Neuronal stem cell (in vitro differentiated cells): ENCODE results near the gene HPSE2.

ENCODE experiments used
- DNase-seq: peaks from one replicate; pipeline ENCODE4 v3.0.0-alpha.2; 2013; ENCODE audit warnings: low spot score
- H2AFZ ChIP-seq: one replicate; pipeline ENCODE4 v1.6.1; 2013; ENCODE audit warnings: mild to moderate bottlenecking, low read length, inconsistent platforms
- H2AK5ac ChIP-seq: 2 replicates; pipeline ENCODE4 v1.6.1; 2013; ENCODE audit warnings: low read depth, mild to moderate bottlenecking, inconsistent platforms, low read length, moderate library complexity, mixed read lengths
- H2BK120ac ChIP-seq: 2 replicates; pipeline ENCODE4 v1.6.1; 2013; ENCODE audit warnings: low read depth, mild to moderate bottlenecking, inconsistent platforms, low read length, moderate library complexity, mixed read lengths
- H2BK12ac ChIP-seq: one replicate; pipeline ENCODE4 v1.6.1; 2013; ENCODE audit warnings: low read length, inconsistent platforms
- H2BK15ac ChIP-seq: 2 replicates; pipeline ENCODE4 v1.6.1; 2013; ENCODE audit warnings: mild to moderate bottlenecking, low read length, inconsistent platforms, mixed read lengths
- H2BK5ac ChIP-seq: one replicate; pipeline ENCODE4 v1.6.1; 2013; ENCODE audit warnings: inconsistent platforms, mild to moderate bottlenecking, low read length, moderate library complexity
- H3K14ac ChIP-seq: one replicate; pipeline ENCODE4 v1.6.1; 2013; ENCODE audit warnings: low read length, inconsistent platforms
- H3K18ac ChIP-seq: 2 replicates; pipeline ENCODE4 v1.6.1; 2013; ENCODE audit warnings: low read length, inconsistent platforms
- H3K23ac ChIP-seq: 2 replicates; pipeline ENCODE4 v1.6.1; 2013; ENCODE audit warnings: low read depth, mild to moderate bottlenecking, mixed read lengths, low read length, inconsistent platforms; ENCODE audit not compliant: poor library complexity
- H3K27ac ChIP-seq: replicated peaks from 3 replicates; pipeline ENCODE4 v1.5.1; 2013; ENCODE audit warnings: low read length, inconsistent platforms
- H3K27me3 ChIP-seq, 3 experiments: 2 replicates each; pipeline ENCODE4 v1.6.1; 2013; ENCODE audit warnings: low read length in 3 of 3, mild to moderate bottlenecking in 2 of 3, inconsistent platforms in 1 of 3, low read depth in 1 of 3, mixed read lengths in 1 of 3, moderate library complexity in 1 of 3; ENCODE audit not compliant: control insufficient read depth in 3 of 3, insufficient read depth in 3 of 3
- H3K36me3 ChIP-seq, 2 donors: replicated peaks in 1 of 2; 2 replicates each; pipeline ENCODE4 v1.6.1; 2013; ENCODE audit warnings: low read length in 2 of 2; ENCODE audit not compliant: control insufficient read depth in 2 of 2, insufficient read depth in 2 of 2
- H3K4ac ChIP-seq: 2 replicates; pipeline ENCODE4 v1.6.1; 2013; ENCODE audit warnings: inconsistent platforms, mild to moderate bottlenecking, low read length, moderate library complexity
- H3K4me1 ChIP-seq, 2 donors: 1 replicate in 1 of 2; 2 replicates in 1 of 2; pipeline ENCODE4 v1.6.1; 2013; ENCODE audit warnings: low read length in 2 of 2, low read depth in 1 of 2; ENCODE audit not compliant: control insufficient read depth in 2 of 2, insufficient read depth in 1 of 2
- H3K4me2 ChIP-seq: one replicate; pipeline ENCODE4 v1.6.1; 2013; ENCODE audit warnings: mild to moderate bottlenecking, low read length, inconsistent platforms; ENCODE audit not compliant: insufficient read depth, poor library complexity, severe bottlenecking
- H3K4me3 ChIP-seq, 2 donors: 2 replicates each; pipeline ENCODE4 v1.5.1; 2013; ENCODE audit warnings: low read length in 2 of 2, mild to moderate bottlenecking in 2 of 2, inconsistent platforms in 1 of 2, moderate library complexity in 1 of 2
- H3K79me1 ChIP-seq: one replicate; pipeline ENCODE4 v1.6.1; 2013; ENCODE audit warnings: low read depth, mild to moderate bottlenecking, inconsistent platforms, low read length, moderate library complexity
- H3K9ac ChIP-seq: one replicate; pipeline ENCODE4 v1.6.1; 2013; ENCODE audit warnings: mild to moderate bottlenecking, low read depth, low read length, inconsistent platforms; ENCODE audit not compliant: poor library complexity
- H3K9me3 ChIP-seq, 2 donors: replicated peaks in 1 of 2; 2 replicates each; pipeline versions ENCODE3 to v1.6.1; 2013; ENCODE audit warnings: low read length in 2 of 2, mild to moderate bottlenecking in 2 of 2, inconsistent platforms in 1 of 2, low read depth in 1 of 2, mixed read lengths in 1 of 2, moderate library complexity in 1 of 2; ENCODE audit not compliant: control insufficient read depth in 2 of 2, insufficient read depth in 1 of 2
- H4K8ac ChIP-seq: one replicate; pipeline ENCODE4 v1.6.1; 2013; ENCODE audit warnings: low read depth, mild to moderate bottlenecking, inconsistent platforms, low read length, moderate library complexity
- H4K91ac ChIP-seq: one replicate; pipeline ENCODE4 v1.6.1; 2013; ENCODE audit warnings: low read length, low read depth, mild to moderate bottlenecking, inconsistent platforms; ENCODE audit not compliant: poor library complexity
- WGBS, 2 donors: extraction: QIAGEN DNeasy Blood & Tissue Kit; methylation state at CpG; one replicate each; pipeline ENCODE4 v1.1.7; 2013; ENCODE audit warnings: missing lambda C conversion rate in 2 of 2, mixed read lengths in 1 of 2; ENCODE audit not compliant: insufficient read length in 2 of 2, insufficient replicate concordance in 1 of 2; ENCODE audit errors: extremely low coverage in 2 of 2; 5-methylcytosine and 5-hydroxymethylcytosine counted together

Gene HPSE2

GRCh38 chr10:98419469-98420261 is 816.0 kb downstream of the HPSE2 start:
- Histone ChIP-seq H2BK120ac (no peak overlapping the region), H3K9me3 (no peaks in the 10 kb centered on the region), H3K36me3 (peaks cover 4 to 19% of the 10 kb centered on the region in 2 donors), H3K23ac (no peak overlapping the region), H2BK12ac (no peak overlapping the region), H2AFZ (no peak overlapping the region), H2AK5ac (no peak overlapping the region), H3K18ac (no peak overlapping the region), H2BK15ac (no peak overlapping the region), H2BK5ac (no peak overlapping the region), H3K79me1 (no peaks in the 10 kb centered on the region), H4K91ac (no peak overlapping the region), H3K27ac (no peak overlapping the region), H3K4ac (no peak overlapping the region), H3K4me3 (no peak overlapping the region), H3K9ac (no peak overlapping the region), H4K8ac (no peak overlapping the region), H3K14ac (no peak overlapping the region), H3K4me1 (peaks cover 5 to 11% of the 10 kb centered on the region in 2 donors), H3K4me2 (no peak overlapping the region), H3K27me3 (no peaks in the 10 kb centered on the region)
- WGBS, 2 donors, result no CpG with 5 or more reads among the region's 17 CpGs
- no peak for DNase-seq

GRCh38 chr10:98418665-98419468 is 816.8 kb downstream of the HPSE2 start:
- Histone ChIP-seq H3K27me3 (no peaks in the 10 kb centered on the region), H2BK5ac (no peak overlapping the region), H4K8ac (no peak overlapping the region), H3K18ac (no peak overlapping the region), H2BK120ac (no peak overlapping the region), H2BK15ac (no peak overlapping the region), H2AK5ac (no peak overlapping the region), H3K4me2 (no peak overlapping the region), H3K79me1 (no peaks in the 10 kb centered on the region), H3K4me1 (peaks cover 5 to 16% of the 10 kb centered on the region in 2 donors), H3K9ac (peak overlapping the region; percentile 24), H3K4me3 (no peak overlapping the region), H3K9me3 (no peaks in the 10 kb centered on the region), H3K23ac (no peak overlapping the region), H3K14ac (no peak overlapping the region), H3K27ac (no peak overlapping the region), H2AFZ (no peak overlapping the region), H2BK12ac (no peak overlapping the region), H4K91ac (no peak overlapping the region), H3K36me3 (peaks cover 4 to 19% of the 10 kb centered on the region in 2 donors), H3K4ac (no peak overlapping the region)
- WGBS, 2 donors, result no CpG with 5 or more reads among the region's 18 CpGs
- no peak for DNase-seq

DNA sequence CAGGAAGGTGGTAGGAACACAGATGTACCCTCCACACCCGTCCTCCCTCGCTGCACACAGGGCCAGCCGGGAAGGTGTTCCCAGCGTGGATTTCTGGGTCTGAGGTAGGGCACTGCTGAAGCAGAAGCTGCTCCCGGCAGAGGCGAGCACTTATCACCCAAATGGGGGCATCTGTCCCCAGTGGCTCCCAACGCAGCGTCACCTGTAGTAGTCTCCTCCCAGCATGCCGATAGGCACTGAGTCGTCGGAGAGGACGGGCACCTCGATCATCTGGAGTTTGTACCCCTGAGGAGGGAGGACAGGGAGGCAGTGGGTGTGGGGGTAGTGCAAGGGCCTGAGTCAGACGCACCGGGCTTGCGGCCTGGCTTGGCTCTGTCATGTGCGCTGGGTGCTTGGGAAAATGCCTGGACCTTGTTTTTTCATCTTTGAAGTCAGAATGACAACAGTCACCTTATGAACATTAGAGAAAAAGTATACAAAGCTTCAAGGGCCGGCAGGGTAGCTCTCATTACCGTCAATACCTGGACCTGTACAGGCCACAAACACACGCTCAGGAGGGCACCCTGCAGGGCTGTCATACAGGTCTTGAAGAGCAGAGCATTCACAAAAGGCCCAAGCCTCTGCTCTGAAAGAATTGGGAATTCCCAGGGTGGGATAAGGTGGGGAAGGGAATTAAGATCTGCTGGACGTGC is 817.5 kb downstream of the HPSE2 start:
- Histone ChIP-seq H3K9me3 (no peaks in the 10 kb centered on the region), H4K91ac (no peak overlapping the region), H3K23ac (peak overlapping the region; percentile 25), H3K27me3 (no peaks in the 10 kb centered on the region), H4K8ac (no peak overlapping the region), H3K9ac (no peak overlapping the region), H3K4me1 (peaks cover 5 to 16% of the 10 kb centered on the region in 2 donors), H3K14ac (no peak overlapping the region), H2BK120ac (no peak overlapping the region), H3K4me3 (no peak overlapping the region), H3K27ac (no peak overlapping the region), H2AK5ac (peak overlapping the region; percentile 38), H3K4ac (no peak overlapping the region), H3K4me2 (no peak overlapping the region), H2AFZ (no peak overlapping the region), H2BK12ac (no peak overlapping the region), H3K18ac (peak overlapping the region; percentile 45), H3K36me3 (peaks cover 4 to 19% of the 10 kb centered on the region in 2 donors), H3K79me1 (no peaks in the 10 kb centered on the region), H2BK5ac (no peak overlapping the region), H2BK15ac (no peak overlapping the region)
- WGBS, 2 donors, result no CpG with 5 or more reads among the region's 21 CpGs
- DNase-seq, result no peak
